Measurements from ENCODE around the gene KCND2. TPM values are rescaled to one million over a fixed set of nuclear protein-coding genes. Genes with fewer than 3 reads are reported as not detected.

KCND2 gene
- total RNA-seq, 4 donors from 2014 or later, result 0.07 to 0.93 (median 0.30) TPM

- no peak for TF ChIP-seq POLR2A (IDR thresholded peaks at IDR 0.05)
- intact Hi-C loops (cut with DNase I; ENCODE audit: low total_unique reads) (no loop called here), in situ Hi-C loops (cut with MboI; ENCODE audit: low sequenced_read_pairs in 4 of 4) (no loop called here)
- Histone ChIP-seq H3K27ac (no peak overlapping the region), H3K4me1 (no peaks in the 10 kb centered on the region), H3K9me3 (no peaks in the 10 kb centered on the region), H3K4me3 (no peak overlapping the region), H3K27me3 (no peaks in the 10 kb centered on the region), H3K36me3 (no peaks in the 10 kb centered on the region)
- DNase-seq (no peak), ATAC-seq (no peak)
Measured at GRCh38 chr7:120431016-120431415, 158.0 kb downstream of the KCND2 start.

DNA sequence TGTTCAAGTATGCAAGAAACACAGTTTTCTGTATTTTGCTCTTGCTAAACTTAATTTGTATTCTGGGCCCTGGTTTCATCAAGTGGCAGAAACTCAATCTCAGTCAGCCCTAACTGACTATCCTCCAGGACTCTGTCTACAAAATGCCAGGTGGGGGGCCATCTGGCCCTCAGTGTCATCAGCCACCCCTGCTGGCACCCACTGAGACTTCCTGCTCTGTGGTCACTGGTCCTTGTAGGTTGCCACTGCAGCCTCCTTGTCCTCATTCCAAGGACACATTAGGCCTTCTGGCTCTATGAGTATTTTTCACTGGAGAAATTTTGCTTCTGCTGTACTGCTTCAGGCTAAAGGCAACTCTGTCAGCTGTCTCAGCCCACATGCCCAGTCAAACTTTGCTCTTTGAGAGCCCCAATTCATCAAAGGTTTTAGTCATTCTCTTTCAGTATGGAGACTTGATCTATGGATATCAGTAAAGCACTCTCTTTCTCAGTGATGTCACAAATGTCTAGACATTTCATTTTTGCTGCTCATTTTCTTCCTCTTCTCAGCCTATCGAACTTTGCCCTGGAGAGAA, 163.6 kb downstream of the KCND2 start:
- intact Hi-C loops (cut with DNase I; ENCODE audit: low total_unique reads) (no loop called here), in situ Hi-C loops (cut with MboI; ENCODE audit: low sequenced_read_pairs in 4 of 4) (no loop called here)
- no peak overlapping the region for H3K27ac ChIP-seq
- H3K4me3 ChIP-seq, result no peak overlapping the region
- H3K9me3 ChIP-seq, result no peaks in the 10 kb centered on the region
- no peaks in the 10 kb centered on the region for H3K4me1 ChIP-seq
- no peaks in the 10 kb centered on the region for H3K36me3 ChIP-seq
- no peak for ATAC-seq
- H3K27me3 ChIP-seq, result no peaks in the 10 kb centered on the region
- TF ChIP-seq CTCF (IDR thresholded peaks at IDR 0.05 in 4 of 5, conservative IDR thresholded peaks at IDR 0.05 in 1 of 5), result no peak
- no peak for TF ChIP-seq POLR2A (IDR thresholded peaks at IDR 0.05)
- DNase-seq, result no peak

DNA sequence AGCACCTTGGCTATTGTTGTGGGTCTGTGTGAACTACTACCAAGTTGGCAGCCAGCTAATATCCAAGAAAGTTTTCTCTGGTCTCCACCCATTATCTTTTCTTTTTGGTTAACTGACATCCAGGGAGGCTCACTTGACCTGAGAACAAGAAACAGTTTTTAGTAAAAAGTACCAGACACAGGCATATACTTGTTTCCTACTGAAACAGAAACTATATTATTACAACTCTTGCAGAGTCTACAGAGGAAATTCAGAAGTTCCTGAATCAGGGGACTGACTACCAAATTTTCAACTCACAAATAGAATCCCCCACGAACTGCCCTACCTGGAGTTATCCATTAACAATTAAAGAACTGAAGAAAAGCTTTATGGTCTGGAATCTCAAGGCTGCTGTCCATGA, 168.9 kb downstream of the KCND2 start:
- in situ Hi-C loops (cut with MboI; ENCODE audit: low sequenced_read_pairs in 4 of 4), result no loop called here
- no peak for TF ChIP-seq POLR2A (IDR thresholded peaks at IDR 0.05)
- no peak for TF ChIP-seq CTCF (IDR thresholded peaks at IDR 0.05 in 4 of 5, conservative IDR thresholded peaks at IDR 0.05 in 1 of 5)
- no peaks in the 10 kb centered on the region for H3K36me3 ChIP-seq
- H3K4me3 ChIP-seq, result no peak overlapping the region
- intact Hi-C loops (cut with DNase I; ENCODE audit: low total_unique reads), result no loop called here
- ATAC-seq (no peak), DNase-seq (no peak)
- H3K9me3 ChIP-seq, result no peaks in the 10 kb centered on the region
- H3K27ac ChIP-seq, result no peak overlapping the region
- no peaks in the 10 kb centered on the region for H3K4me1 ChIP-seq
- no peaks in the 10 kb centered on the region for H3K27me3 ChIP-seq

DNA sequence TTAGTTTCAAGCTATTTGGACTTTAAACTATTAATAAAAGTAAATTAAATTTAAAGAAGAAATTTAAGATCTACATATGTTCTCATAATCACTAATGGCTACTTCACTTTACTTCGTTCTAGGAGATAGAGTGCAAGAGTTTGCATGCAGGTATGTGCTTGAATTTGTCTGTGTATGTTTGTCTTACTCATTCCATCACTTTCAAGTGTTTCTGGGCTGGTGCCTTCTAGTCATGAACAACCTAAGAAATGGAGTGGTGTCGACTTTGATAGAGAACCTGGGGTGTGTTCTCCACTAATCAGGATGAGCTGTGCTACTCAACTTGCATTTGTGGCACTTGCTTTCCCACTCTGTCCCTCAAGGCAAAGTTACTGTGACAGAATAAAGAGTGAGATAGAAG, 169.9 kb downstream of the KCND2 start:
- Histone ChIP-seq H3K36me3 (no peaks in the 10 kb centered on the region), H3K4me1 (no peaks in the 10 kb centered on the region), H3K4me3 (no peak overlapping the region), H3K27me3 (no peaks in the 10 kb centered on the region), H3K27ac (no peak overlapping the region), H3K9me3 (no peaks in the 10 kb centered on the region)
- TF ChIP-seq POLR2A (IDR thresholded peaks at IDR 0.05), result no peak
- TF ChIP-seq CTCF (IDR thresholded peaks at IDR 0.05 in 4 of 5, conservative IDR thresholded peaks at IDR 0.05 in 1 of 5), result no peak
- intact Hi-C loops (cut with DNase I; ENCODE audit: low total_unique reads), result no loop called here
- no peak for DNase-seq
- no peak for ATAC-seq
- in situ Hi-C loops (cut with MboI; ENCODE audit: low sequenced_read_pairs in 4 of 4), result no loop called here

GRCh38 chr7:120444650-120445049, 171.7 kb downstream of the KCND2 start:
- TF ChIP-seq POLR2A (IDR thresholded peaks at IDR 0.05), result no peak
- TF ChIP-seq CTCF (IDR thresholded peaks at IDR 0.05 in 4 of 5, conservative IDR thresholded peaks at IDR 0.05 in 1 of 5), result no peak
- in situ Hi-C loops (cut with MboI; ENCODE audit: low sequenced_read_pairs in 4 of 4), result no loop called here

More at GRCh38 chr7:120444650-120445049, 171.7 kb downstream of the KCND2 start:
- ATAC-seq, result no peak
- intact Hi-C loops (cut with DNase I; ENCODE audit: low total_unique reads), result no loop called here
- H3K27ac ChIP-seq, result no peak overlapping the region
- no peaks in the 10 kb centered on the region for H3K9me3 ChIP-seq
- H3K4me3 ChIP-seq, result no peak overlapping the region
- H3K27me3 ChIP-seq, result no peaks in the 10 kb centered on the region
- no peaks in the 10 kb centered on the region for H3K4me1 ChIP-seq
- H3K36me3 ChIP-seq, result no peaks in the 10 kb centered on the region
- DNase-seq, result no peak

All from gastrocnemius medialis (tissue), 4 donors.